ENCODE data around the gene SMARCC1. TPM values are rescaled to one million over a fixed set of nuclear protein-coding genes. Genes with fewer than 3 reads are reported as not detected.
"Not testable (repeated sequence)": the region's sequence is repeated elsewhere in the genome, so short reads cannot be mapped to it uniquely, and the experiment has no call there.

The SMARCC1 gene
- total and polyA plus RNA-seq, 8 donors = 9.0 to 58.7 (median 44.2) TPM

DNA sequence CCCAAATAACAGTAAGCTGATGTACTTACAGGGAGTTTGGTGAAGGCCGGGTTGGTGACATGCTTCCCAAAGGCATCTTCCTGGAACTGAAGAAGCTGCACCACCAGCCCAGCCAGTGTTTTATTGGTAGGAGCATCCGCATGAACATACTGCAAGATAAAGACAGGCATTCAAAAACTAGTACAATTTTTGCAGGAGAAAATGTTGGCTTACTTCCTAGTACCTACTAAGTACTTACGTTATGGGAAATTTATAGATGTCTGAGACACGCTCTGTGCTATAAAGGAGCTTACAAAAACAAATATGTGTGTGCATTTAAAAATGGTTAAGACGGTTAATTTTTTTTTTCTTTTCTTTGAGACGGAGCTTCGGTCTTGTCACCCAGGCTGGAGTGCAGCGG, 8.9 kb downstream of the SMARCC1 start:
- intact Hi-C loops (cut with DNase I) = no loop called here
- FAIRE-seq = no peak

DNA sequence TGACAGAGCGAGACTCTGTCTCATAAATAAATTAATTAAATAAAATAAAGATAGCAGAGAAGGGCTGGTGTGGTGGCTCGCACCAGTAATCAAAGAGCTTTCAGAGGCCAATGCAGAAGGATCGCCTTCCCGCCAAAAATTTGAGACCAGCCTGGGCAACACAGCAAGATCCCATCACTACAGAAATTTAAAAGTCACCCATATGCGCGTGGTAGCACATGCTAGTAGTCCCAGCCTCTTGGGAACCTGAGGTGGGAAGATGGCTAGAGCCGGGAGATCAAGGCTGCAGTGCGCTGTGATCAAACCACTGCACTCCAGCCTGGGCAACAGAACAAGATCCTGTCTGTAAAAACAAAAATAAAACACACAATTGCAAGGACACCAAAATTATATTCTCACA, 9.6 kb downstream of the SMARCC1 start:
- no peak overlapping the region for H3K4me3 ChIP-seq
- H3K27me3 ChIP-seq = no peaks in the 10 kb centered on the region
- H3K36me3 ChIP-seq = peaks cover 0 to 16% (median 12%) of the 10 kb centered on the region in 3 donors
- TF ChIP-seq, protein P1, sequence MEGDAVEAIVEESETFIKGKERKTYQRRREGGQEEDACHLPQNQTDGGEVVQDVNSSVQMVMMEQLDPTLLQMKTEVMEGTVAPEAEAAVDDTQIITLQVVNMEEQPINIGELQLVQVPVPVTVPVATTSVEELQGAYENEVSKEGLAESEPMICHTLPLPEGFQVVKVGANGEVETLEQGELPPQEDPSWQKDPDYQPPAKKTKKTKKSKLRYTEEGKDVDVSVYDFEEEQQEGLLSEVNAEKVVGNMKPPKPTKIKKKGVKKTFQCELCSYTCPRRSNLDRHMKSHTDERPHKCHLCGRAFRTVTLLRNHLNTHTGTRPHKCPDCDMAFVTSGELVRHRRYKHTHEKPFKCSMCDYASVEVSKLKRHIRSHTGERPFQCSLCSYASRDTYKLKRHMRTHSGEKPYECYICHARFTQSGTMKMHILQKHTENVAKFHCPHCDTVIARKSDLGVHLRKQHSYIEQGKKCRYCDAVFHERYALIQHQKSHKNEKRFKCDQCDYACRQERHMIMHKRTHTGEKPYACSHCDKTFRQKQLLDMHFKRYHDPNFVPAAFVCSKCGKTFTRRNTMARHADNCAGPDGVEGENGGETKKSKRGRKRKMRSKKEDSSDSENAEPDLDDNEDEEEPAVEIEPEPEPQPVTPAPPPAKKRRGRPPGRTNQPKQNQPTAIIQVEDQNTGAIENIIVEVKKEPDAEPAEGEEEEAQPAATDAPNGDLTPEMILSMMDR (IDR thresholded peaks at IDR 0.05) = no peak
- FAIRE-seq = no peak
- DNase-seq = no peak
- peaks cover 0 to 4% (median 3%) of the 10 kb centered on the region in 3 donors for H3K4me1 ChIP-seq
- WGBS, 2 donors = 98% methylated on average over 8 of the region's 8 CpGs
- H3K9me3 ChIP-seq = no peaks in the 10 kb centered on the region
- no peak for ATAC-seq
- intact Hi-C loops (cut with DNase I) = no loop called here
- no peak overlapping the region for H3K27ac ChIP-seq

More for the DNA sequence above, 8.9 kb downstream of the SMARCC1 start:
- peaks cover 0 to 4% (median 3%) of the 10 kb centered on the region in 3 donors for H3K4me1 ChIP-seq
- no peak for ATAC-seq
- 89 to 92% methylated on average over 8 of the region's 8 CpGs for WGBS, 2 donors
- H3K27me3 ChIP-seq = no peaks in the 10 kb centered on the region
- no peaks in the 10 kb centered on the region for H3K9me3 ChIP-seq
- H3K36me3 ChIP-seq = peaks cover 0 to 16% (median 12%) of the 10 kb centered on the region in 3 donors
- TF ChIP-seq, protein P1 (IDR thresholded peaks at IDR 0.05) = no peak
- H3K27ac ChIP-seq = no peak overlapping the region
- no peak for DNase-seq
- no peak overlapping the region for H3K4me3 ChIP-seq

DNA sequence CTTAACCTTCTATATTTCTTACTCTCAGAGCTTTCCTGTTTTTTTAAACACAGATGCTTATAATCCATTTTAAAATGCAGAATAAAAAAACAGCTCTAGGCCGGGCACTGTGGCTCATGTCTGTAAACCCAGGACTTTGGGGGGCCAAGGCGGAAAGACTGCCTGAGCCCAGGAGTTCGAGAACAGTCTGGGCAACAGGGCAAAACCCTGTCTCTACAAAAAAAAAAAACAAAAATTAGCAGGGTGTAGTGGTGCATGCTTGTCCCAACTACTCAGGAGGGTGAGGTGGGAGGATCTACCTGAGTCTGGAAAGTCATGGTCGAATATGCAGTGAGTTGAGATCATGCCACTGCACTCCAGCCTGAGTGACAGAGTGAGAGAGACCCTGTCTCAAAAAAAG, 15.5 kb downstream of the SMARCC1 start:
- no peak overlapping the region for H3K27ac ChIP-seq
- no peaks in the 10 kb centered on the region for H3K4me1 ChIP-seq
- H3K36me3 ChIP-seq = peaks cover 0 to 2% (median under 1%) of the 10 kb centered on the region in 3 donors
- H3K9me3 ChIP-seq = no peaks in the 10 kb centered on the region
- no peak overlapping the region for H3K4me3 ChIP-seq
- no peaks in the 10 kb centered on the region for H3K27me3 ChIP-seq
- TF ChIP-seq, protein P1 (IDR thresholded peaks at IDR 0.05) = no peak
- WGBS, 2 donors = 92% methylated on average over 4 of the region's 4 CpGs
- intact Hi-C loops (cut with DNase I) = no loop called here
- DNase-seq (no peak), FAIRE-seq (no peak), ATAC-seq (no peak)

DNA sequence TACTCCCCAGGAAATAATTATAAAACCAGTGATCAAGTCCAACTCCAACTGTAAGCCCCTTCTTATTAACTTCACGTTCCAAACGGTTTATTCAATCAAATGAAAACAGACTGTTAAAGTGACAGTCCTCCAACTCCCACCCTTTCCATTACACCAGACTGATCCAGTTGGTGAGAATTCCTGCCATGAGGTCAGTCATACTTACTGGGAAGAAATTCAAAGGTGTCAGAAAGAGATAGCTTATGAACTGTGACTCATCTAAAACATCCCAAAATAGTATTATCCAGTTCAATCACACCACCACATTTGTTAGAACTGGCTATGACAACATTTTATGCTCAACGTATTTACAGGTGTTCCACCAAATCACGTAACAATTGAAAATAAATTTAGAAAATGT, 19.5 kb downstream of the SMARCC1 start:
- TF ChIP-seq, protein P1 (IDR thresholded peaks at IDR 0.05) = no peak
- Histone ChIP-seq H3K36me3 (no peaks in the 10 kb centered on the region), H3K4me1 (no peaks in the 10 kb centered on the region), H3K27me3 (no peaks in the 10 kb centered on the region), H3K9me3 (no peaks in the 10 kb centered on the region), H3K4me3 (no peak overlapping the region), H3K27ac (no peak overlapping the region)
- ATAC-seq (no peak), DNase-seq (no peak), FAIRE-seq (no peak)
- intact Hi-C loops (cut with DNase I) = no loop called here
- 52 to 56% methylated on average over 4 of the region's 4 CpGs for WGBS, 2 donors

DNA sequence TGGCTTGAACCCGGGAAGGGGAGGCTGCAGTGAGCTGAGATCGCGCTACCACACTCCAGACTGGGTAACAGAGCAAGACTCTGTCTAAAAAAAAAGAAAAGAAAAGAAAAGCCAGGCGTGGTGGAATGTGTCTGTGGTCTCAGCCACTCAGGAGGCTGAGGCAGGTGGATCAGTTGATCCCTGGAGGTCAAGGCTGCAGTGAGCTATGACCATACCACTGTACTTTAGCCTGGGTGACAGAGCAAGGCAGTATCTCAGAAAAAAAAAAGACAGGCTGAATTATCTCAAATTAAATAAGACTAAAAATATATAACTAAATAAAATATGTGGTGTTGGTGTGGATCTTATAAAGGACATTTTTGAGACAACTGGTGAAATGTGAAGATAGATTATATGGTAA, 20.6 kb downstream of the SMARCC1 start:
- Histone ChIP-seq H3K4me3 (no peak overlapping the region), H3K4me1 (no peaks in the 10 kb centered on the region), H3K27me3 (no peaks in the 10 kb centered on the region), H3K9me3 (no peaks in the 10 kb centered on the region), H3K36me3 (no peaks in the 10 kb centered on the region), H3K27ac (no peak overlapping the region)
- WGBS, 2 donors = 93 to 97% methylated on average over 4 of the region's 4 CpGs
- FAIRE-seq (no peak), DNase-seq (no peak), ATAC-seq (no peak)
- intact Hi-C loops (cut with DNase I) = no loop called here
- TF ChIP-seq, protein P1 (IDR thresholded peaks at IDR 0.05) = no peak

DNA sequence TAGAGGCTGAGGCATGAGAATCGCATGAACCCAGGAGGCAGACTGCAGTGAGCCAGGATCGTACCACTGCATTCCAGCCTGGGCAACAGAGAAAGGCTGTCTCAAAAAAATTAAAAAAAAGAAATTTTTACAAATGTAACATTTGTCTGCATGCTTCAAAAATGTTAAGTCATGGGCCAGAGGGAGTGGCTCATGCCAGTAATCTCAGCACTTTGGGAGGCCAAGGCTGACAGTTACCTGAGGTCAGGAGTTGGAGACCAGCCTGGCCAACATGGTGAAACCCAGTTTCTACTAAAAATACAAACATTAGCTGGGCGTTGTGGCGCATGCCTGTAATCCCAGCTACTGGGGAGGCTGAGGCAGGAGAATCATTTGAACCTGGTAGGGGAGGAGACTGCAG, 21.5 kb downstream of the SMARCC1 start:
- H3K4me1 ChIP-seq; H3K27me3 ChIP-seq; H3K36me3 ChIP-seq; H3K9me3 ChIP-seq; ATAC-seq; intact Hi-C loops (cut with DNase I); H3K4me3 ChIP-seq; H3K27ac ChIP-seq; DNase-seq; FAIRE-seq: not testable (repeated sequence)
- 86 to 94% methylated on average over 4 of the region's 4 CpGs for WGBS, 2 donors
